ENCODE data around the gene MPIG6B.
A peak's percentile ranks its signal among the peaks of the same experiment; 100 is the strongest.

MPIG6B gene

GRCh38 chr6:31739639-31740396 lies 16.6 kb downstream of the MPIG6B start, which contains the start of gene MSH5 (continued):
- peak; percentile 61; the same call in 1 of the 2 replicates for TF ChIP-seq ZNF610 (tag by site-specific recombination; IDR thresholded peaks at IDR 0.05; ENCODE audit: borderline replicate concordance)
- TF ChIP-seq PRDM4 (tag by site-specific recombination; IDR thresholded peaks at IDR 0.05) = 0 out of 2 replicates have a peak, but pooled peaks have one; percentile 52
- no peak for TF ChIP-seq ZNF354C (tag by site-specific recombination; IDR thresholded peaks at IDR 0.05; ENCODE audit: borderline replicate concordance, low read depth)
- TF ChIP-seq ZNF19 (tag by site-specific recombination; IDR thresholded peaks at IDR 0.05; ENCODE audit: low read depth) = no peak
- no peak for TF ChIP-seq ZNF280D (tag by site-specific recombination; IDR thresholded peaks at IDR 0.05)
- TF ChIP-seq EGR2 (tag by site-specific recombination; IDR thresholded peaks at IDR 0.05; ENCODE audit: low read depth) = peak; percentile 91
- TF ChIP-seq ZNF366 (tag by site-specific recombination; conservative IDR thresholded peaks at IDR 0.05) = peak; percentile 30; the same call in 1 of the 2 replicates
- no peak for TF ChIP-seq ZNF140 (tag by site-specific recombination; IDR thresholded peaks at IDR 0.05)
- TF ChIP-seq ZNF501 (tag by site-specific recombination; IDR thresholded peaks at IDR 0.05) = peak; percentile 65; the same call in 1 of the 2 replicates
- peak; percentile 70 for TF ChIP-seq WT1 (tag by site-specific recombination; IDR thresholded peaks at IDR 0.05)
- TF ChIP-seq ZNF23 (tag by site-specific recombination; IDR thresholded peaks at IDR 0.05; ENCODE audit: borderline replicate concordance) = no peak
- TF ChIP-seq ZNF580 (tag by site-specific recombination; IDR thresholded peaks at IDR 0.05) = no peak
- TF ChIP-seq ZBTB10 (tag by site-specific recombination; IDR thresholded peaks at IDR 0.05) = peak; percentile 84
- TF ChIP-seq ZNF701 (tag by site-specific recombination; IDR thresholded peaks at IDR 0.05) = no peak
- no peak for TF ChIP-seq ZNF423 (tag by site-specific recombination; IDR thresholded peaks at IDR 0.05)
- 0 out of 2 replicates have a peak, but pooled peaks have one; percentile 18 for TF ChIP-seq ZBTB6 (tag by site-specific recombination; IDR thresholded peaks at IDR 0.05)
- TF ChIP-seq ZFP69B (tag by site-specific recombination; IDR thresholded peaks at IDR 0.05) = peak; percentile 65; the same call in 1 of the 2 replicates
- no peak for TF ChIP-seq ZNF202 (tag by site-specific recombination; IDR thresholded peaks at IDR 0.05; ENCODE audit: borderline replicate concordance)
- TF ChIP-seq INSM2 (tag by site-specific recombination; IDR thresholded peaks at IDR 0.05) = peak; percentile 66; the same call in 1 of the 2 replicates
- no peak for TF ChIP-seq PRDM2 (tag by site-specific recombination; IDR thresholded peaks at IDR 0.05; ENCODE audit: borderline replicate concordance)
